Erythroblast (primary cell): ENCODE measurements around the gene TMEM131L.

ENCODE experiments used
- GATA1 ChIP-seq: IDR thresholded peaks from 2 replicates; pipeline ENCODE4 v1.6.1; 2011; ENCODE audit warnings: low read depth, mild to moderate bottlenecking, control low read depth, low read length, moderate library complexity
- POLR2A ChIP-seq: IDR thresholded peaks from 2 replicates; pipeline ENCODE4 v1.6.1; 2011; ENCODE audit warnings: mild to moderate bottlenecking, low read length

DNA sequence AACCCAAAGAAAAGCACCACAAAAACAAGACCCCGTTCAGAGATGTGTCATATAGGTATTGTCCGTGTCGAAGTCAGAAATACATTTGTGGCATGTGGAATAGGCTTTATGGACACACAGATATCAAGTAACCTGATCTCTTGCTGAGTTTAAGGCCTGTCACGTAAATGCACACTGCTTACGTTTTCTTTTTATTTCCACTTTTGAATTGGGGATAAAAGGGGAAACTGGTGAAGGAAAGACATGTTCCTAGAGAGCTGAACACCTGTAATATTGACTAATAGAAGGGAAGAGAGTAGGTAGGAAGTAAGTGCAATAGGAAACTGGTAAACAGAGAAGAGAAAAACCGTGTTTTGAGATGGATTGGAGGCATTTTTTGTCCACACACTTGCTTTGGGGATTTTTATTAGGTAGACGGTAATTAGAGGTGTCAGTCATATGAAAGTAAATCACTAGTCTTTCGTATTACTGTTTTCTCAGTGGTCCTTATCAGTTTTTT is 24.9 kb downstream of the TMEM131L start:
- TF ChIP-seq POLR2A (no peak), GATA1 (no peak)
